Activated naive CD8-positive, alpha-beta T cell treated with anti-CD3 and anti-CD28 coated beads, Interleukin-2, amount 50 U/mL, for 16 hours (primary cell): ENCODE data around the gene JMJD7.

Source experiments
- DNase-seq: peaks from one replicate; pipeline ENCODE4 v3.0.0-alpha.2; 2020; ENCODE audit warnings: low read depth, low spot score

Gene JMJD7

DNA sequence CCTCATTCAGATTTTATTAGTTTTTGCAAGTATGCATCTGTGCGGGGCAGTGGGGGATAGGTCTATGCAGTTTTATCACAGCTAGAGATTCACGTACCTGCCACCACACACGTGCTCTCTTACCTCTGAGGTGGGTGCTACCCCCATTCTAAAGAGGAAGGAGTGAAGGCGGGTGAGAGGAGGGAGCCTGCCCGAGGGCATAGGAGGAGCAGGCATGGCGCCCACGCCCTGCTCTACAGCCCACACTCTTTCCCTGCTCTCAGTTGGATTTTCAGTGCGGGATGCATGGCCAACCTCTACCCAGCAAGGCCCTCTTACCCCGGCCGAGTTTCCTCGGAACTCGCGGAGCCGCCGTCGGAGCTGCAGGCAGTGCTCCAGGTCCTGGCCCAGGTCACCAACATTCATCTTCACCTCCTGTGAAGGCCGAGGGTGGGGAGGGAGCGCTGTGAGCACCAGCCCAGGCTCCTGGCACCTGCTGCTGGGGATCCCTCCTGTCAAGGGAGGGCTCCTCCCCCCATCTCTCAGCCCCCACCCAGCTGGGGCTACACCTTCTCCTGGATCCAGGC is 37.7 kb downstream of the JMJD7 start:
- no peak for DNase-seq

DNA sequence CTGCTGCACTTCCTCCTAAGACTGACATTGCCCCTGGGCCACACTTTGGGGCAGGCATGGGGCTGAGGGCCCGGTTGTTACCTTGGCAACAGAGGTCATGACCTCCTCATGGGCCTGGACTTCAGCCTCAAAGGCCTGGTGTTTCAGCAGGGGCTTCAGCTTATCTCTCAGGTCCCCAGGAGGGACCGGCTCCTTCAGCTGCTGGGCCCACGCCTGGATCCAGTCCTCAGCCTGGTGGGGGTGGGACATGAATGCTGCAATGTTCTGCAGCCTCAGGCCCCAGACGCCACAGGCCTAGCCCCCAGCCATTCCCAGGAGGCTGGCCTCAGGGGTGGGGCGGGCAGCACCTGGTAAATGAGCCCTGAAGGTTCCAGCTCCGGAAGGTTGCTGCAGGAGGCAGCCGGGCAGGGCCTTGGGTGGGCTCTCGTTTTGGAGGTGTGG is 38.4 kb downstream of the JMJD7 start:
- no peak for DNase-seq

DNA sequence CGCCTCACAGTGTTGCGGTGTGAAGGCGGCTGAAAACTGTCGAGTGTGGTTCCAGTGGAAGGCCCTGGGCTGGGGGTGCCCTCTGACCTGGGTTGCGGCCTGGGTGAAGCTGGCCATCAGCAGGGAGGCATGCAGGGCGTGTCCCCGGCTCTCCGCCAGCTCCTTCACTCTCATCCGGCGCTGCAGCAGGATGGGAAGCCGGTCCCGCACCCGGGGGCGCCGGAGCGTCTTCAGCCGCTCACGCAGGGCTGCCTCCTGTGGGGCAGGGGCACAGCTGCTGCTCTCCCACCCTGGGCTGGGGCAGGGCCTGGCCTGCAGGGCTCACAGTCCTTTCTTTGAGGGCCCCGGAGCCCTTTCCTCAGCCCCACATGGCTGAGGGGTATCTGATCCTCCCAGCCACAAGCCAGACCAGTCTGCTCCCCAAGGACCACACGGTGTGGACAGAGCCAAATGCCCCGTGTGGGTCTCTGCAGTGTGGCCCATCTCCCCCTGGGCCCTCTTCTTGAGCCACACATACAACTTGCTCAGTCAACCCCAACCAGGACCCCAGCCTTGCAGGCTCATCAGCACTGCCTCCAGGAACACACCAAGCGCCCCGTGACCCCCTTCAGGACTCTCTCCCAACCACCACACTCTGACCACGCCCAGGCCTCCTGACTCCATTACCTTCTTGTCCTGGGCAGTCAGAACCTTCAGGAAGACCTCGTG is 39.1 kb downstream of the JMJD7 start:
- DNase-seq = no peak

DNA sequence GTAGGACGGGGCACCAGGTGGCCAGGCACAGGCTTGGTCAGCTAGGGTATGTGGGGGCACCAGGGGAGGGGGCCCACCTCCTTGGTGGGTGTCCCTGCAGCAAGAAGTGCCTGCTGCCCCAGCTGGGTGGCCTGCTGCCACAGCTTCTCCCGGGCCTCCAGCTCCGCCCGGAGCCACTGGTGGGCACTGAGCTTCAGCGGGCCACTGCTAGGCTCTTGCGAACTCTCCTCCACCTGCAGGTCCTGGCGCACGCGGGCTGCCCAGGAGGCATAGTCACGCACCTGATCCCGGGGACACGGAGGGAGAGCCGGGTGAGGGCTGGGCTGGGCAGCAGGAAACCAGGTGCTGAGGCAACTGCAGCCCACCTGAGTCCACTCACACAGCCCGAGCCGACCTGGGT is 40.4 kb downstream of the JMJD7 start:
- DNase-seq = no peak

DNA sequence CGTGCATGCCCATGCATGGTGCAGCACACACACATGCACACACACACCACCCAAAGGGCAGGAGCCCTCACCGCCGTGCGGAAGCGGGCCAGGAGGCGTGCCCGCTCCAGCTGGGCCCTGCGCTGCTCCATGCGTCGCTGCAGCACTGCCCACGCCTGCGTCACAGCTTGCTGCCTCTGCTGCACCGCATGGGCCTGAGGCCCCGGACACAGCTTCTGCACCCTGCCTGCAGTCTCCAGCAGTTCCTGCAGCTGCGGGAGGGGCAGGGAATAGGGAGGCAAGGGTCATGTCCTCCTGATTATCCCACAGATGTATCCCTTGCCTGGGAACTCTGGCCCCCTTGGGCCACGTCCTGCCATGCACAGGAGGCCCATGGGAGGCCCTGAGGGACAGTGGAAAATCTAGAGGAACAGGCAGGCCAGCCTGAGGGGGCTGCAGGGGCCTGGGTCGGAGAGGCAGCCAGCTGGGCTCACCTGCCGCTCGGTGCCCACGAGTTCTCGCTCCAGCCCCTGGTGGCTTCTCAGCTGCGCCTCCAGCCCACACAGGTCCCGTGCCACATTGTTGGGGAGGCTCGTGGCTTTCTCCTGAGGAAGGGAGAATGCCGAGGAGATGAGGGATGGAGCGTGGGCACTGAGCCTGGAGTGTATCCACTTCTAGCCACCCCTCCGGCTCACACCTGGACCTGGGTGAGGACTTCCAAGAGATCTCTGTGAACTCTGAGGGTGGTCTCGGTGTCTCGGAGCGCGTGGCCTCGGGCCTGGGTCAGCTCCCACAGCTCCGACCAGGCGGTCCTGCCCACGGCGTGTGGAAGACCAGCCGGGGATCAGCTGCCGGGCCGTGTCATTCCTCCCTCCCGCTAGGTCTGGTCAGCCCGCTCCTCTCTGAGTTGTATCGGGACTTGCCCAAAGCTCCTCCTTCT is 42.1 kb downstream of the JMJD7 start:
- DNase-seq = no peak

DNA sequence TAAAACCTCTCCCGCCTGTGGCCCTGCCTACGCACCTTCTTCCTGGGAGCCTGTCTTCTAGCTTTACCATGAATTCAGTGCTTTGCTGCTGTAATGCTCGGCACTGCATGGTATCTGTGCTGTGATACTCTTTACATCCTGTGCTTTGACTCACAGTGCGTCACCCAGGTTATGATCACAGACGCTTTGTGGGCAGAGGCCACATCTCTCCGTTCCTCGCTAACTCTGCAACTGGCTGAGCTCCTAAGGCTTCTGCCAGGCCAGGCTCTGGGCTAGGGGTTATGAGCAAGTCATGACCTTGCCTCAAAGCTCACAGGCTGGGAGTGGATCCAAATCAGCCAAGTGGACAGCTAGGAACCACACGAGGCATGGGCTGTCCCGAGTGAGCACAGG is 42.8 kb downstream of the JMJD7 start:
- DNase-seq = no peak

DNA sequence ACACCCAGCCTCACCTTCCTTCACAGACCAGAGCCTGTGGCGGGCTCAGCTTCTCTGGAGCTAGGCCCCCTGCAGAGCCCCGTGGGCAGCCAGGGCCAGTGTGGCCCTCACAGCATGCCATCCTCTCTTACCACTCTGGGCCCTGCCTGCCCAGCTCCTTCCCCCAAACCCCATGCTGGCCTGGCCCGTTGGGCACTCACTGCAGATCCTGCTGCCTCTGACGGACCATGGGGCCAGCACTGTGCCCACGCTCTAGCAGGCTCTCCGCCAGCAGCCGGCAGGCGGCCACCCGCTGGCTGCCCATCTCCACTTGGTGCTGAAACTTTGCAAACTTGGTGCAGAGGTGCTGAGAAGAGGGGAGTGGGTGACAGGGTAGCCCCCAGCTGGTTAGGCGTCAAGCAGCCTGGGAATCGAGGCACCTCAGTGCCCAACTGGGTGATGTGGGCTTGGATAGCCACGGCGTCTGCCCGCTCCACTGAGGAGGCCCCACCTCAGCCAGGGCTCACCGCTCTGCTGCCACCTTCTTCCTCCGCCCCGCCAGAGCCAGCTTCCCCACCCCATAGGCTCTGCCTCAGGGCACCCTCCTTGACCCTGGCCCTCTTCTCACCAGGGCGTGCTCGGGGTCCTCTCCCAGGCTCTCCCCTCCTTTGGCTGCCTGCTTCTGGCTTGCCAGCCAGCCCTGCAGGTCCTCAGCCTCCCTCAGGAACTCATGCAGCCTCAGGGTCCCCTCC is 43.4 kb downstream of the JMJD7 start:
- DNase-seq = no peak

DNA sequence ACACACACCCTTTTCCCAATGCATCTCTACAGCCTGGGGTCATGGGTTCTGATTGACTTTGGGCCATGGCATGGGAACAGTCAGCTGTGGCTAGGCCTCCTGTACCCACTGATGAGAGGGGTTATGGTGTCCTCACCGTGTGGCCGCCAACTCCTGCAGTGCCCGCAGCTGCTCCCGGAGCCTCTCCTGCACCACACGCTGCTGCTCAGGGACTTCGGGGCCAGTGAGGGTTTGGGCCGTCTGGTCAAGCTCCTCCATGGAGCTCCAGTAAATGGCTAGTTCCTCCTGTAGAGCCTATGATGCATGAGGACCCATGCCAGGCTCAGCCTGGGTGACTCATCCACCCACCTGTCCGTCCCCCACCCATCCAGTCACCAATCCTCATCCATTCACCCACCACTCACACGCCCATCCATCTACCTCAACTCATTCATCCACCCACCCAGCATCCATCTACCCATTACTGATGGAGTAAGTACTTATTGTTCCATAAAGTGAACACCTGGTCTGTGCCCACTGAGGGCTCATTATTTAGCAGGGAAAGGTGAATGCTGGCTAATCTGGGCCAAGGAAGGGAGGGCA is 44.4 kb downstream of the JMJD7 start:
- DNase-seq = no peak

DNA sequence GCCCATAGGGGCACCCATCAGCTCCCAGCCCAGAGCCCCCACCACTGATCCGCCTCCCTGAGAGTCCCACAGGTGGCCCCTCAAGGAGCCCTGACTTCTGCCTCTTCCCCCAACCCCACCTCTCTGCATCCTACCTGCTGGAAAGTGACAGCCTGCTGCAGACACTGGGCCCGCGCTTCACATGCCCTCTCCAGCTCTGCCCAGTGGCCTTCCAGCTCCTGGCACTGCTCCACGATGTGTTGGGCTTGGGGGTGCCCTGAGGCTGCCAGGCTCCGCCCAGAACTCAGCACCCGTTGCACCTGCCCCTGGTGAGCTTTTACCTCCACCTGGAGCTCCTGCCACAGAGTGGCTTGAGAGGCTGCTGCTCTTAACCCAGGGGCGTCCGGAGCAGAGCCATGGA is 45.8 kb downstream of the JMJD7 start:
- no peak for DNase-seq

DNA sequence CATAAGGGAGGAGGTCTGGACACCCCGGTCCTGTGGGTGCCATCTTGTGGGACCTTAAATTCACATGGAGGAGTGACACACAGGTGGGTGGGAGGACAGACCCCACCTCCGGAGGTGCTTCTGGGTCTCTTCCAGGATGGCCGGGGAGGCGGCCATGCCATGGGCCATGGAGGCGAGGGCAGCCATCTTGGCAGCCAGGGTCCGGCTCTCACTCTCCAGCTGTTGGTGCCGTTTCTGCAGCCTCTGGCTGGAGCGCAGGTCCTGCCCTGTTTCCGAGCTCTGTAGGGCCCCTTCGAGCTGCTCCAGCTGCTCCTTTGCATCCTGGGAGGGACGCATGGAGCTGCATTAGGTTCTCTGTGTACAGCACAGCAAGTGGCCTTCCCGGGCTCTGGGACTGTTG is 46.8 kb downstream of the JMJD7 start:
- no peak for DNase-seq

DNA sequence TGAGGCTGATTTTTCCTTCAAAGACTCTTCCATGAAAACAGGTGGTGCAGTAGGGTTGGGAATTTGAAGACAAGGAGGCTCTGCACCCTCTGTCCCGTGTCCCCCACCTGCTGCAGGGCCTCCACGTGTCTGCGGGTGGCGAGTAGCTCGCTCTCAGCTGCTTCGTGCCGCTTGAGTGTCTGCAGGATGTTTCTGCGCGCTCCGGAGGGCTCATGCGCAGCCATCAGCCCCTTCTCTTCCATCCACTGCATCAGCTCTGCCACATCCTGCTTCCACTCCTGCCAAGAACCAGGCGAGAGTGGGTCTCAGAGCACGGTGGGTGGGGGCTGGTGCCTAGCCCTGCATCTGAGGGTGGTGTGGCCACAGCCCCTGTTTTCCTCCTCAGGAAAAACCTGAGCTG is 48.1 kb downstream of the JMJD7 start:
- DNase-seq = no peak

DNA sequence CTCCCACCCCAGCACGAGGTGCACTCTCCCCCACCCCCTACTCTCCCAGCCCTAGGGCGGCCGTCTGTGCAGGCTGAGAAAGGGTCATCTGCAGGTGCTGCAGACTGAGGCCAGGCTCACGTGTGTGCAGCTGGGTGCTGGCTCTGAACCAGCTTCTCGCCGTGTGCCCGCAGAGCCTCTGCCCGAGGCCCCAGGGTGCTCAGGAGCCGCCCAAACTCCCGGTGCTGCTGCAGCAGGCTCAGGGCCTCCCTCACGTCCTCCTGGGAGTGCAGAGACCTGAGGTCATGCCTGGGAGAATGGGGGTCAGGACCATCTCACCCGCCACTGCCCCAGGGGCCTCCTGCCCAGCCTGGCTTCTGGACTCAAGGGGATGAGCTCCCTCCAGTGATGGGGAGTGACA is 48.8 kb downstream of the JMJD7 start:
- no peak for DNase-seq

DNA sequence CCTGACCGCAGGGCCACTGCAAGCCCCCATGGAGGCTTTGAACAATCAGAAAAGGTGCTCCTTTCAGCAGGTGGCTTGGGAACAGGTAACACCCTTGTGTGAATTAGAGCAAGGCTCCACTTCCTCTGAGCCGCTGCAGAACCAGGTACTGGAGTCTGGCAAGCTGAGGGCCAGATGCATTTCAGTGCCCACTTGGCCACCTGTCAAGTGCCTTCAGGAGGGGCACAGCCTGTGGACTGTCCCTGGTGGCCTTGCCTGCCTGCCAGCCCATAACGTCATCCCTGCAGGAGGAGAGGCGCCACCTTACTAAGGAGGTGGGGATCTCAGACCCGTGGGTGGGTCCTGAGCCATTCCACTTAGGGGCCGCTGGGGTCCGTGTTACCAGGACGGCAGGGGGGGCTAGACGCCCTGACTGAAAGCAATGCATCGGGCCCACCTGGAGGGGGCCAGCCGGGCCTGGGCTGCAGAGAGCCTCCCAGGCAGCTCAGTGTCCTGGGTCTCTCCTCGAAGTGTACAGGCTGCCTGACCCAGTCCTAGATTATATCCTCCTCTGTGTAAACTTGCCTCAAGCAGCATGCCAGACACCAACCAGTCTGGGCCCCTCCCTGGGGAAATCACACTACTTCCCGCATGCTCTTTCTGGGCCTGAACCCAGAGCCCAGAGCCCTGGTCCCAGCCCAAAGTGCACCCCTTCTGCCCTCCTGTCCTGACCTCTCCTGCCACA is 49.9 kb downstream of the JMJD7 start:
- DNase-seq = no peak

DNA sequence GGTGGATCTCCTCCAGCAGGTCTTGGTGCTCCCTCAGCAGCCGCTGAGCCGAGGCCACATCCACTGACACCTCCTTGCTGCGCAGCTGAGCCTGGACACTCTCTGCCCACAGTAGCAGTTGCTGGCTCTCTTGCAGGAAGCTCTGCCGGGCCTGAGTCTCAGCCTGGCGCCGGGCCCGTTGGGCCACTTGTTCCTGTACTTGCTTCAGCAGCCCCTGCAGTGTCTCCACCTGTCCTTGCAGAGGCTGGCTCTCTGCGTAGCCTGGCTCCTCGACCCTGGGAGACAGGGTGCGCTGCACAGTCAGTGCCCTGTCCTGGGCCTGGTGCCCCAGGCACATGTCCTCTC is 50.4 kb downstream of the JMJD7 start:
- no peak for DNase-seq

DNA sequence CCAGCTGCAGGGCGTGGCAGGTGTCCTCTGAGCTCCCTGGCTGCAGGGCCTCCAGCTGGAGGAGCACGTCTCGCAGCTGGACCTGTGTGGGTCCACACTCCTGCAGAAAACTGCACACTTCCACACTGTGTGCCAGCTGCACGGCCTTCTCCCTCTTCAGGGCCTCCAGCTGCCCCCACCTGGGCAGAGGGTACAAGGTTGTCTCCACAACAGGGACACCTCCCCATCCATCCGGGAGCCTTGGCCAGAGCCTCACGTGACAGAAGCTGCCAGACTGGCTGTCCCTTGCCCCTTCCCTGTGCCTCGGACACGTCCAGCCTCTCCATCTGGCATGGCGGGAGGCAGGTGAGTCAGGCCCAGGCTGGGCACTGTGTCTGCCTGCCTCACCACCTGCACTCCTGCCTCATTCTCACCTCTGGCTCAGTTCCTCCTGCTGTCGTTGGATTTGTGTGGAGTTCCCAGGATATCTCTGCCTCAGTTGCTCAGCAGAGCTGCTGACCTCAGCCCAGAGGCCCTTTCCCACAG is 51.5 kb downstream of the JMJD7 start:
- DNase-seq = no peak

DNA sequence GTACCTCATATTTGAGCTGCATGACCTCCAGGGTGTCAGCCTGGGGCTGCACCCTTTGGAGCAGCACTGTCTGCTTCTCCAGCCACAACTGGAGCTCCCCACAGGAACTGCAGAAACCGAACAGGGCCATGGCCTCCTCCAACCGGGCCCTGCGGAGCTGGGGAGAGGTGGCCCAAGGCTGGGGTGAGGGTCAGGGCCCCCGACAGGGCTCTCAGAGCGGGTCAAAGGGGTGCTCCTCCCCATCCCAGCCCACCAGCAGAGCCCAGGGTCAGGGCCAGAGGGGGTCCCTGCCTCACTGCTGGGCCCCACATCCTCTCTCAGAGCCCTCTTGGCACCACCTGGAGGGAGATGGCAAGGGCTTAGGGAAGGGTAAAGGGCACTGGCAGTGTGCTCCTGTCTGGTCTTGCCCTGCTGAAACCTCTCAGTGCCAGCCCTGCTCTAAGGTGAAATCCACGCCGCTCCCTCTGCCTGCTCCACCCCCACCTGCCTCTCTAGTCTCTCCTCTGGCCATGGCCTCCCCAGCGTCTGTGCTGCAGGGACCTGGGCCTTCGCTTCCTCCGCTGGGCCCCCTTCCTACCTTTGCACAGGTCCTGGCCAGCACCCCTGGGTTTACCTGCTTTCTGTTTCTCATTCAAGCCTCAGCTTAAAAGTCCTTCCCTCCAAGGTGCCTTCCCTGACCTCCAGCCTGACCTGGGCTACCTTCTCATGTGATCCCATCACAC is 52.4 kb downstream of the JMJD7 start:
- no peak for DNase-seq

DNA sequence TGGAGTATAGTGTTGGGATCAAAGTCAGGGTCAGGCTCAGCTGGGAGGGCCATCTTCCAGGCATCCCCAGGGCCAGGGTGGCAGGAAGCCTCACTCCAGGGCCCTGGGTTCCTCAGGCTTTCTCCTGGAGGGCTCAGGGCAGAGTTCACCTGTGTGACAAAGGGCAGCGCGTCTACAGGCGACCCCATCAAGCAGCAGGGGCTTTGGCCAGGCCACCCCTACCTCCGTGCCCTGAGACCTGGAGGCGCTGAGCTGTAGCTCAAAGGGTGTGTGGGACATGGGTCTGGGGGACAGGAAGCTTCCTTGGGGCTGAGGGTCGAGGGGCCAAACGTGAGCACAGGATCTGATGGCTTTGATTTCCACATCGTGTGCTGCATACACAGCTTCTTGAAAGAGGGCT is 53.2 kb downstream of the JMJD7 start:
- DNase-seq = no peak

DNA sequence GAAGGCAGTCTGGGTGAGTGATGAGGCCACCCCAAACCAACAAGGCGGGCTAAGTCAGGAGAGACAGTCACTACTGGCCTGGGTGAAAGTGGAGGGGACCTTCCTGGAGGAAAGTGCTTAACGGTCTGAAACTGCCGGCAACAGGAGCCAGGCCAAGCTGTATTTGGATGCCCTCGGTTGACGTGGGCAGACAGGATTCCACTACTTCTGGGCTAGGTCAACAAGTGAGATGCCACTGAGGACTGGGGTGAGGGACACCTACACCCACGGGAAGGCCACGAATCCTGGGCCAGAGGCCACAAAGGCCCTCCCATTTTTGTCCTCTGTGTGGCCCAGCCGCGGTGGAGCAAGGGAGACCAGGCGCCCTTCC is 53.6 kb downstream of the JMJD7 start:
- no peak for DNase-seq

DNA sequence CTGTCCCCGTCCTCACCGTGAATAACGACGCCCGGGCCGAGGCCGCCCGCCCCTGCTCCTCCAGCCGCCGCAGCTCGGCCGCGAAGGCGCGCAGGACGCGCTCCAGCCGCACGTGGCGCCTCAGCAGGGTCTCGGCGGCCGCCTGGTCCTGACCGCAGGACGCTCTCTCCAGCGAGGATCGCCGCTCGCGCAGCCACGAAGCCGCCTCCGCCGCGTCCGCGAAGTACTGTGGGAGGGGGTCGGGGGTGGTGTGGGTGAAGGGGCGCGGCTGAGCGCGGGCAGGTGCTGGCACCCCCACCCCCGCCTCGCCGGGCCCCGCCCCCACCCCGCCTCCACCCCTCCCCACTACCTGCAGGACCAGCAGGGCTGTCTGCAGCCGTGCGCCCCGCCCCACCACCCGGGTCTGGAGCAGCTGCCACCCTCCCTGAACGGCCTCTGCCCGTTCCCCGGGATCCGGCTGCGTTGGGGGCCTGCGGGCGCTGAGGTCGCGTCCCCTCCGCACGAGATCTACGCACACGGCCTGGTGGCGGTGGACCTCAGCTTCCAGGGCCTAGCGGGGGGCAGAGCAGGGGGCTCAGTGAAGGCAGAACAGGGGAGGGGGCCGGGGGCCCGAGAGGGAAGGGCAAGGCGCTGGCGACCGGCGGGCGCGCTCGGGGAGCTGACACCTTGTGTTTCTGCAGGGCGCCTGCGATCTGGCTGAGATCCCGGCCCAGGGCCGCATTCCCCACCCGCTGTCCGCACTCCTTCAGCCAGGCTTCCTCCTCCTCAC is 54.2 kb downstream of the JMJD7 start:
- DNase-seq = no peak
